ENCODE measurements around the gene TMEM247.
"Not testable (repeated sequence)": the region's sequence is repeated elsewhere in the genome, so short reads cannot be mapped to it uniquely, and the experiment has no call there.

The TMEM247 gene

DNA sequence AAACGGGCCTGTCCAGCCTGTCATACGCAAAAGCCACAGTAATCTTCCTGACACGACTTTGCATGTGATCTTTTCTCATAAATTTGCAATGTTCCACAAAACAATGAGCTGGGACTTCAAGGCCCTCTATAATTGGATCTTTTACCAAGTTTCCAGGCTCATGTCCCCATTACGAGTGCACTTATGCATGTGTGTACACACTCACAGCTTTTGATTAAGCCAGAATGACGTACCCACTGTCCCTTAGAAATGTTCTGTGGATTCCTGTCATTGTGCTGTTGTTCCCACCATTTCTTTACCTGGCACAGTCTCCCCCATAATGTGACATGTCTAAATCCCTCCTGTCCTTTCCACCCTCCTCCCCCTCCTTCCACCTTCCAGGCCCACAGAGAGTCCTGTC, 19.7 kb upstream of the TMEM247 start:
- DNase-seq, result no peak

DNA sequence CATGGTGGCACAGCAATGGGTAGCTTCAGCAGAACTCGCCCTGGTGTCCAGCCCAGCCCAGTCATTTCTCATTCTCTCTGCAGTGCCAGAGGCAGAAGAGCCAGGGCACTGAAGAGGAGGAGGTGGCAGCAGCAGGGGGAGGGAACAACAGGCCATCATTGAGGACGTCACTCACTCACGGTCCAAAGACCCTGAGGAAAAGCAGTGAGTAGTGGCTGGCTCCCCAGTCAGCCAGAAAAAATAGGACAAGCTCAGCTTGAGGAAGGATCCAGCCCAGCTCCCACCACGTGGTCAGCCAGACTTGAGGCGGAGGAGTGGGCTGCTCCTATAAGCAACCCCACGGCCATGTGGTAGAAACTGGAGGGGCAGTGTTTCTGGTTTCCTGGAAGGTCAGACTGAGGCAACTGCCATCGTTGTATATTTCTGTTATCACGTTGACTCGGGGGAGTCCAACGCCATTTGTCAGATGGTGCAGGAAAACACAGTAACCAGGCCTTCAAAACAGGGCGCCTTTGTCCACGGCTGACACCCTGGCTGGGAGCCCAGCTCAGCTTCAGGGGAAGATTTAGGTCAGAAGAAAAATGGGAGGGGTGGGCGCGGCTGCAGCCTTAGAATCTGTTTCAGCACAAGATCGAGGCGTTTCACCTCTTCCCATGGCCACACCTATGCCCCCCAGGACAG, 19.0 kb upstream of the TMEM247 start:
- no peak for DNase-seq

GRCh38 chr2:46461011-46461674, 18.2 kb upstream of the TMEM247 start:
- DNase-seq, result peak; percentile 79

DNA sequence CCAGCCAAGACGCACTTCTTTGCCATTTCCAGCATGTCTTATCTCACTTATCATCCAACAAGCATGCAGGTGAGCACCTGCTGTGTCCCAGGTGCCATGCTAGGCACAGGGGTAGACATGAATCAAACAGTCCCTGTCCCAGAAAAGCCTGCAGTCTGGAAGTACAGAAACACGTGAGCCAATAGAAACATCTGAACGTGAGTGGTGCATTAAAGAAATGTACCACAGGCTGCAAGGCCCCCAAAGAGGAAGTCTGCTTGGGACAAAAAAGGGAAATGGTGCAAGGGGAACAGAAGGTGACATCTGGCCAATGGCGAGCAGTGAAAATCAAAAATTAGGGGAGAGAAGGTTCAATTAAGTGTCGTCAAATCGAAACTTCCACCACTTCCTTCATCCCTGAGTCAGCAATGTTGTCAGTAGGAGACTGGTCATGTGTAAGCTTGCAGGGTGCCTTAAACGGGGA, 17.6 kb upstream of the TMEM247 start:
- DNase-seq, result no peak

DNA sequence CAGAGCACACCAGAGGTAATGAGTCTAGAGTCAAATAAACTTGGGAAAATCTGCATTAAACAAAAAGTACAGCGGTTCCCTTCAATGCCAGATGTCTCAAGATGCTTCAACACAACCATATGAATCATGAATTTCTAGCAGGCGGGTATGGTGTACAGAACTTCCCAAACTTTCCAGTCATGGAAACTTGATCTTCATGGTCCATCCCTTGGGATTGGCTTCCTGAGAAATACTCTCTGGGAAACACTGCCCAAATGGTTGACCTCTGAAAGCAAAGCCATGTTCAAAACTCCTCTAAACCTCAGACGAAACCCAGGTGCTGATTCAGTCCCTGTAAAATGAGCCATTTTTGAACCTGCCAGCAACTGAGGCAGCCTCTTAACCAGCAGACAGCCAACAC, 16.4 kb upstream of the TMEM247 start:
- DNase-seq, result no peak

- DNase-seq, result no peak
Measured at GRCh38 chr2:46469116-46469515, 10.2 kb upstream of the TMEM247 start.

DNA sequence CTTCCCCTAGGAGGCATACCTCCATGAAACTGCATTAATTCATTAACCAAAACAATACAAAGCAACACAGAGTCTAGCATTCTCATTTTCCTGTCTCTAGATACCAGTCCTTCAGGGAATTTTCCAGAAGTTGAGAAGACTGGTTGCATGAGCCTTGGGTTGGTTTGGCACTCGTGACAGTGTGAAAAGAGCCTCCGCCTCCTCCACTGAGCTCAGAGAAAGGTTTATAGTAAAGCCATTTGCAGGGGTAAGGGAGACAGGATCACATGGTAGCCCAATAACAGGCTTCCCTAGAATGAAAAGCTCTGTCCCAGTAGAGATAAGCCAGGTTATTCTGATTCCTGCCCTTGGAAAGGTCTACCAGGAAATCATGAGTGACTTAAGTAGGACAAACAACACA, 9.7 kb upstream of the TMEM247 start:
- DNase-seq, result no peak

- DNase-seq, result no peak
Measured at GRCh38 chr2:46470114-46470628, 9.2 kb upstream of the TMEM247 start.

- DNase-seq, result no peak
Measured at GRCh38 chr2:46471019-46471583, 8.3 kb upstream of the TMEM247 start.

- no peak for DNase-seq
Measured at GRCh38 chr2:46471697-46472096, 7.7 kb upstream of the TMEM247 start.

DNA sequence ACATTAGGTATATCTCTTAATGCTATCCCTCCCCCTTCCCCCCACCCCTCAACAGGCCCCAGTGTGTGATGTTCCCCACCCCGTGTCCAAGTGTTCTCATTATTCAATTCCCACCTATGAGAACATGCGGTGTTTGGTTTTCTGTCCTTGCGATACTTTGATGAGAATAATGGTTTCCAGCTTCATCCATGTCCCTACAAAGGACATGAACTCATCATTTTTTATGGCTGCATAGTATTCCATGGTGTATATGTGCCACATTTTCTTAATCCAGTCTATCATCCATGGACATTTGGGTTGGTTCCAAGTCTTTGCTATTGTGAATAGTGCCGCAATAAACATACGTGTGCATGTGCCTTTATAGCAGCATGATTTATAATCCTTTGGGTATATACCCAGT, 7.2 kb upstream of the TMEM247 start:
- DNase-seq, result not testable (repeated sequence)

DNA sequence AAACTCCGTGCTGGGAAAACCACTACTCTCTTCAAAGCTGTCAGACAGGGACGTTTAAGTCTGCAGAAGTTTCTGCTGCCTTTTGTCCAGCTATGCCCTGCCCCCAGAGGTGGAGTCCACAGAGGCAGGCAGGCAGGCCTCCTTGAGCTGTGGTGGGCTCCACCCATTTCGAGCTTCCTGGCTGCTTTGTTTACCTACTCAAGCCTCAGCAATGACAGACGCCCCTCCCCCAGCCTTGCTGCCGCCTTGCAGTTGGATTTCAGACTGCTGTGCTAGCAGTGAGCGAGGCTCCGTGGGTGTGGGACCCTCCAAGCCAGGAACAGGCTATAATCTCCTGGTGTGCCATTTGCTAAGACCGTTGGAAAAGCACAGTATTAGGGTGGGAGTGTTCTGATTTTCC, 1.9 kb upstream of the TMEM247 start:
- not testable (repeated sequence) for DNase-seq

GRCh38 chr2:46477925-46478324, 1.4 kb upstream of the TMEM247 start:
- DNase-seq, result no peak

- no peak for DNase-seq
Measured at GRCh38 chr2:46480562-46480961, 1.2 kb downstream of the TMEM247 start.

DNA sequence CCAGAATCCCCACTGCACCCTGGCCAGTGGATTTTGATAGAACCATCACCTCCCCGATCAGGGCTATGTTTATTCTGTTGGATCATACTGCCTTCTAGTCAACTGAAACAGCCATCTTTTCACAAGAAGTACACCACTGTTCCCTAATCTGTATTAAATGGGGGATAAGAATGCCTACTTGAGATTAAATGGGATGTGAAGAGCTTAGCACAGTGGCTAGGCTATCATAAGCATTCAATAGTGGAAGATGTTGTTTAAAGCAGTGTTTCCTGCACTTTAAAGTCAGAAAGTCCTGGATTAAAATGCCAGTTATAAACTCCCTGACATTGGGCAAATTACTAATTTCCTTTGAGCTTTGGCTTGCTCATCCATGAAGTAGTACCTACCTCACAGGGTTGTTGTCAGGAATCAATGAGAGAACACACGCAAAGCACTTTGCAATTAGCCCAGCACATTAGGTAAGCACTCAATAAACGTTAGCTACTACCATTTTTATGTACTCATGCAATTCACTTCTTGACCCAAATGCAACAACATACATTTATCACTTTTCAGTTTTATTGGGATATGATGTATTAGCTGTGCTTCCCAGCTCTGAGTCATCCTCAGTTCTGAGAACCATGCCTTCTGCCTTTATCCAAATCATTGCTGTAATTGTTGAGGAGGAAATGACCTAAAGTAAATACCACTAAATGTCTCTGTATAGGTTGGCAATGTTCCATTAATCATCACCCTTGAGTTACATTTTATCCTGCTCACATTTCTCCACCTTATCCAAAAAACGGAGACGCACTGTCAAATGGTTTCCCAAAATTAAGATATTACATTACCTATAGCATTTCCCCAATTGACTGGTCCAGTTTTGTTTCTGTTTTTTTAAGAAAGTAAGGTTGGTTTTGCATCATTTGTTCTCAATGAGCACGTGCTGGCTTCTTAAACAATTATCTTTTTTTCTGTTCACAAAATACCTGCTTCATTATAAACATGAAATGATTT, 2.1 kb downstream of the TMEM247 start:
- DNase-seq, result no peak

DNA sequence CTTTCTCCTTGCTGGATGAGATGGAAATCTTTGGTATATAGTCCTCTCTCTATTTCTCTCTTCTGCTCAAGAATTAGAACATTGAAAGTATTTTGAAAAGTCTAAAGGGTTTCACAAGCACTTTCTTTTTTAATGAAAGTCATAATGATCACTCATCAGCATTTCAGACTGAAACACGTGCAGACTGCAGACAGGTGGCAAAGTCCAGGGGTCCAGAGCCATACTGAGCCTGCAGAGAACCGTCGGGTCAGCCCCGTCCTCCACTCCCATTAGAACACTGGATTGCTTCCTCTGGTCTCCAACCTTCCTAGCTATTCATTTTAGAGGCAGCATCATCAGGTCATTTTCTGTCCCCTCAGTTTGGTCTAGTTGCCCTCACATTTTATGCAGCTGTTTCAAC, 3.1 kb downstream of the TMEM247 start:
- no peak for DNase-seq

DNA sequence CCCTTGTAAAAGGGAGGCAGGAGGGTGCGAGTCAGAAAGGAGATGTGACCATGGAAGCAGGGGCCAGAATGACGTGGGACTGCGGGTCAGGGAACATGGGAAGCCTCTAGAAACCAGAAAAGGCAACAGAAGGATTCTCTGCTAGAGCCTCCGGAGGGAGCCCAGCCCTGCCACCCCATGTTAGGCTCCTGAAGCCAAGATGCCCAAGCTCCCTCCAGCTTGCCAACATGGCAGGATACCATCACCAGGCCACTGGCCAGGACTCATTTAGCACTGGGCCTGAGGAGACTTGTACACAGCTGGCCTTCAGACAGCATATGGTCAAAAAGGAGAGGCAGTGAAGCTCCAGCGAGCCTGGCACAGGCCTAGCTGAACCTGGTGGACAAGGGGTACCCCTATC, 5.6 kb downstream of the TMEM247 start:
- no peak for DNase-seq

DNA sequence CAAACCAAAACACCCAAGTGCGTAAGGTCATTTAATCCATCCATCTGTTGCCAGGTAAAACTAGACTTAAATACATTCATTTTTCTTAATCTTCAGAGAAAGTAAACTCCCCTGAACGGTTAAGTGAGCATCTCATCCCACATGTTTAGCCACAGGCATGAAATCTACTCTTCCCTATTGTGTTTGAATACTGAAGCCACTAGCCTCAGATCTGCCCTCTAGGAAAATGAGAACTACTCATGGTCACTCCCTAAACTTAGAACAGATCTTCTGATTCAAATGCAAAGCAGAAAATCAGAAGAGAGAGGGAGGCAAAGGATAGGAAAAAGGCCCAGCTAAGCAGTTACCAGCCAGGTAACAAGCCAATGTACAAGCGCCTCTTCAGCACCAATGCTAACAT, 7.1 kb downstream of the TMEM247 start:
- no peak for DNase-seq

DNA sequence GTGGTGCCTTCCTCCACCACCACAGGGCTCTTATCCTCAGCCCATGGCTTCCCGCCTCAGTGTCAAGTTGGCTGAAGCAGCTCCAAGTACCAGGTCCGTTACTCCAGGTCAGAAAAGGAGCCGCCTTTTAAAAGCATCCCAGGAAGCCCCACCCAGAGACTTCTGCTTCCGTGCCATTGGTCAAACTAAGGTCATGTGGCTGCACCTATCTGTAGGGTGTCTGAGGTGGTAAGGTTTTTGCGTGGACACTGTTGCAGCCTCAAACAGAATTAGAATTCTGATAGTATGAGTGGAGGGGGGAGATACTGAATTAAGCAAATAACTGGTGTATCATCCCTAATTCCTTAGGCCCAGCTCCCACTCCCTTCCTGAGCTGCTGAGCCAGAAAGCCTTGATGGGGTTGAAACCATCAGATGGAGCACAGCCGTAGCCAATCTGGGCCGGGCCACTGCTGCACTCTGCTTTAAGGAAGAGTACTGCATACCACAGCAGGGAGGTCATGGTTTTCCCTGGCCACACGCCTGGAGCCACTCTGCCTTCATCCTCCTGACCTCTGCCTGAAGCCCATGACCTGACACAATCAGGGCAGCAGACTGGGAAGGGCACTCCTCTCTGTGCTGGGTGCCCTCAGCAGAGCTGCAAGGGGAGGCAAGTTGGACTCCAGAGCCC, 8.4 kb downstream of the TMEM247 start:
- DNase-seq, result no peak

DNA sequence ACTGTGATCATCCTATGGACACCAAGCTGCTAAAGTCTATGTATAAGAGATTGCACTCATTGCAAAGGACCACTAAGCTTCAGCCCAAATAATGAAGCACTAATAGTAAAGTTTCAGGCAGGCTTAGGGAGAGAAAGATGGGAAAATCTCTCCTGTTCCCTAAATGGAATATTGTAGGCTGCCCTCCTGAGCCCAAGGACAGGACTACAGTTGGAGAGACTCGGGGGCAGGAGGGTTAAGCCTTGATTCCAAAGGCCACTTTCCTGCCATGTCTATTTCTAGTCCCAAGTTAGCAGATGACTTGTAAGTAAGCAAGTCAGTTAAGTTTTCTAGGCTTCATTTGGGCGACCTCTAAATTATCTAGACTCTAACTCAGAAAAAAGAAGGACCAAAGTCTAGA, 9.0 kb downstream of the TMEM247 start:
- no peak for DNase-seq

DNA sequence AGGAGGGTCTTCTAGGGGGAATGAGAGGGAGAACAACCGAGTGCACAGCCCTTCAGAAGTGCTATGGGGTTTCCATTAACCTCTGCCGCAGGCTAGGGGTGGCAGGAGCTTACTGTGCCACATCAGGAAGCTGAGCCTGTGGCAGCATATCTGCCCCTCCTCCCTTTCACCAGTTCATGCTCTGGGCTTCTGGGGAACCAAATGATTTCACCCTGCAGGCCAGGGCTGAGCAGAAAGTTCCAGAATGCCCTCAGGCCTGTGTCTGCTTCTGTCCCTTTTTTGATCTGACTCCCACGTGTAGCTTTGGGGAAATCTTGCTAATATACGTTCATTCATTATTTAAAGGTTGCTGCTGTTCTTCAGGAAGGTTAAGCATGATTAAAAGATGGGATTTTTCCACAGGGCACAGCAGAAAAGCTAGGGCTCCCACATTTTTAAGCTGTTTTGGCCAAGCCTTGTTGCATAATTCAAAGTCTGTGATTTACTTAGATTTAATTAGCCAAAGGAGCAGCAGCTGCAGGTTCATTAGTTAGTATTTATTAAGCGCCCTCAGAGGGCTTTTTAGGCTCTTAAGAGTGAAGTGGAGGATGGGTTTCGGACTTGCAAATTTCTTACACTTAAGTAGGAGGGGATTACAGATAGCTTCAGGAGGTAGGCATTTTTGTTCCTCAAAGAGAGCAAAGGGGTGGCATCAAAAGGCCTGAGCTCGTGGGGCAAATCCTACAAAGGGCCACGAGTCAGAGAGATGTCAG, 10.2 kb downstream of the TMEM247 start:
- DNase-seq, result no peak
